HG02943 (cell line): ENCODE measurements around the gene CFAP97D1.

Source experiments
- ATAC-seq: cut with Tn5 transposase; IDR thresholded peaks from one replicate; pipeline ENCODE4 v1.9.1; 2021; ENCODE audit warnings: mild to moderate bottlenecking, low read depth, moderate library complexity; ENCODE audit not compliant: unreplicated experiment

The CFAP97D1 gene

GRCh38 chr17:43767713-43768059, 12.5 kb upstream of the CFAP97D1 start:
- ATAC-seq: no peak

GRCh38 chr17:43768382-43768781, 11.9 kb upstream of the CFAP97D1 start:
- no peak for ATAC-seq

GRCh38 chr17:43768943-43769342, 11.3 kb upstream of the CFAP97D1 start:
- no peak for ATAC-seq

GRCh38 chr17:43769426-43769825, 10.8 kb upstream of the CFAP97D1 start:
- no peak for ATAC-seq

GRCh38 chr17:43769859-43770258, 10.4 kb upstream of the CFAP97D1 start:
- no peak for ATAC-seq

GRCh38 chr17:43770957-43771356, 9.3 kb upstream of the CFAP97D1 start:
- ATAC-seq: no peak

- ATAC-seq: no peak
Measured at GRCh38 chr17:43771463-43771862, 8.8 kb upstream of the CFAP97D1 start.

GRCh38 chr17:43772877-43773648, 7.2 kb upstream of the CFAP97D1 start:
- ATAC-seq: no peak

- ATAC-seq: no peak
Measured at GRCh38 chr17:43774304-43775250, 5.7 kb upstream of the CFAP97D1 start.

- no peak for ATAC-seq
Measured at GRCh38 chr17:43778337-43779144, 1.7 kb upstream of the CFAP97D1 start, which contains the start of gene DUSP3. Gene DUSP3, minus strand, starts transcription at chr17:43778977. Its CDS starts 53 bp downstream, at chr17:43778924.

- ATAC-seq: no peak
Measured at GRCh38 chr17:43779145-43780125, 800 bp upstream of the CFAP97D1 start.

- ATAC-seq: no peak
Measured at GRCh38 chr17:43782913-43783680, 2.9 kb downstream of the CFAP97D1 start.

GRCh38 chr17:43784068-43784467, 3.8 kb downstream of the CFAP97D1 start:
- no peak for ATAC-seq

GRCh38 chr17:43784628-43785101, 4.4 kb downstream of the CFAP97D1 start:
- ATAC-seq: no peak

- ATAC-seq: no peak
Measured at GRCh38 chr17:43787728-43788127, 7.5 kb downstream of the CFAP97D1 start.

- no peak for ATAC-seq
Measured at GRCh38 chr17:43788540-43788939, 8.3 kb downstream of the CFAP97D1 start.

GRCh38 chr17:43789482-43789881, 9.2 kb downstream of the CFAP97D1 start:
- no peak for ATAC-seq

- no peak for ATAC-seq
Measured at GRCh38 chr17:43790311-43790940, 10.2 kb downstream of the CFAP97D1 start.
